ENCODE results near the gene AMPD2. TPM values are rescaled to one million over a fixed set of nuclear protein-coding genes. Genes with fewer than 3 reads are reported as not detected.

AMPD2 gene
- total RNA-seq, 6 donors from 2014 or later: 39.5 to 183 (median 58.9) TPM

GRCh38 chr1:109592916-109593315, 26.7 kb upstream of the AMPD2 start:
- no peak overlapping the region for H3K4me3 ChIP-seq
- DNase-seq: no peak
- TF ChIP-seq POLR2A (IDR thresholded peaks at IDR 0.05): no peak
- TF ChIP-seq POLR2AphosphoS5 (IDR thresholded peaks at IDR 0.05): no peak
- TF ChIP-seq CTCF (IDR thresholded peaks at IDR 0.05): no peak
- no peak for TF ChIP-seq EP300 (IDR thresholded peaks at IDR 0.05)
- no peak for ATAC-seq (ENCODE audit: low FRiP score in 2 of 2)
- peaks cover 15 to 98% (median 31%) of the 10 kb centered on the region in 4 donors for H3K36me3 ChIP-seq
- H3K27ac ChIP-seq: no peak overlapping the region
- H3K9me3 ChIP-seq: no peaks in the 10 kb centered on the region
- H3K4me1 ChIP-seq: no peaks in the 10 kb centered on the region
- H3K27me3 ChIP-seq: no peaks in the 10 kb centered on the region

- Histone ChIP-seq H3K27me3 (no peaks in the 10 kb centered on the region), H3K27ac (no peak overlapping the region), H3K36me3 (peaks cover 12 to 80% (median 21%) of the 10 kb centered on the region in 4 donors), H3K4me1 (no peaks in the 10 kb centered on the region), H3K4me3 (no peak overlapping the region), H3K9me3 (no peaks in the 10 kb centered on the region)
- no peak for DNase-seq
- TF ChIP-seq POLR2AphosphoS5 (IDR thresholded peaks at IDR 0.05): no peak
- no peak for TF ChIP-seq CTCF (IDR thresholded peaks at IDR 0.05)
- TF ChIP-seq POLR2A (IDR thresholded peaks at IDR 0.05): no peak
- TF ChIP-seq EP300 (IDR thresholded peaks at IDR 0.05): no peak
- no peak for ATAC-seq (ENCODE audit: low FRiP score in 2 of 2)
- 87 to 89% methylated on average over 2 of the region's 2 CpGs for WGBS, 2 donors
These were observed 24.1 kb upstream of the AMPD2 start for GRCh38 chr1:109595531-109595930.

- no peak for TF ChIP-seq POLR2A (IDR thresholded peaks at IDR 0.05)
- peaks cover 3 to 54% (median 13%) of the 10 kb centered on the region in 4 donors for H3K36me3 ChIP-seq
- no peak overlapping the region for H3K4me3 ChIP-seq
- WGBS, 2 donors: 75 to 91% methylated on average over 1 of the region's 1 CpG
- H3K9me3 ChIP-seq: no peaks in the 10 kb centered on the region
- no peaks in the 10 kb centered on the region for H3K27me3 ChIP-seq
- DNase-seq (no peak), ATAC-seq (ENCODE audit: low FRiP score in 2 of 2) (no peak)
- H3K27ac ChIP-seq: no peak overlapping the region
- no peaks in the 10 kb centered on the region for H3K4me1 ChIP-seq
These were observed 21.5 kb upstream of the AMPD2 start for GRCh38 chr1:109598156-109598555.

GRCh38 chr1:109598655-109599054, 21.0 kb upstream of the AMPD2 start:
- 92% methylated on average over 5 of the region's 5 CpGs for WGBS, 2 donors

GRCh38 chr1:109603229-109603628, 16.4 kb upstream of the AMPD2 start:
- Histone ChIP-seq H3K27me3 (no peaks in the 10 kb centered on the region), H3K4me1 (no peaks in the 10 kb centered on the region), H3K27ac (no peak overlapping the region), H3K9me3 (no peaks in the 10 kb centered on the region), H3K36me3 (peaks cover 0 to 5% (median 2%) of the 10 kb centered on the region in 4 donors), H3K4me3 (no peak overlapping the region)
- DNase-seq: no peak
- TF ChIP-seq EP300 (IDR thresholded peaks at IDR 0.05): no peak
- TF ChIP-seq CTCF (IDR thresholded peaks at IDR 0.05): no peak
- no peak for ATAC-seq (ENCODE audit: low FRiP score in 2 of 2)
- 95 to 96% methylated on average over 3 of the region's 3 CpGs for WGBS, 2 donors

More at GRCh38 chr1:109598655-109599054, 21.0 kb upstream of the AMPD2 start:
- no peak overlapping the region for H3K4me3 ChIP-seq
- no peak for ATAC-seq (ENCODE audit: low FRiP score in 2 of 2)
- TF ChIP-seq CTCF (IDR thresholded peaks at IDR 0.05) (no peak), POLR2AphosphoS5 (IDR thresholded peaks at IDR 0.05) (no peak), POLR2A (IDR thresholded peaks at IDR 0.05) (no peak), EP300 (IDR thresholded peaks at IDR 0.05) (no peak)
- no peaks in the 10 kb centered on the region for H3K9me3 ChIP-seq
- H3K4me1 ChIP-seq: no peaks in the 10 kb centered on the region
- no peak overlapping the region for H3K27ac ChIP-seq
- H3K27me3 ChIP-seq: no peaks in the 10 kb centered on the region
- DNase-seq: no peak
- peaks cover 0 to 49% (median 9%) of the 10 kb centered on the region in 4 donors for H3K36me3 ChIP-seq

All from upper lobe of left lung (tissue), 6 donors.